Liver (tissue), 9 donors: ENCODE data around the gene DDX1. TPM values are rescaled to one million over a fixed set of nuclear protein-coding genes. Genes with fewer than 3 reads are reported as not detected.
"Not testable (repeated sequence)": the region's sequence is repeated elsewhere in the genome, so short reads cannot be mapped to it uniquely, and the experiment has no call there.

ENCODE experiments used
- DNase-seq: peaks from one replicate; pipeline ENCODE4 v3.0.0-alpha.2; 2017; ENCODE audit warnings: low spot score
- H3K27ac ChIP-seq, 2 donors: one replicate each; pipeline ENCODE4 v1.7.0; 2013; ENCODE audit warnings: inconsistent platforms in 2 of 2, low read length in 2 of 2, control low read depth in 1 of 2, low read depth in 1 of 2, mild to moderate bottlenecking in 1 of 2
- H3K27me3 ChIP-seq, 4 donors: one replicate each; pipeline versions ENCODE4 v1.6.1 to v1.7.0; 2013; ENCODE audit warnings: low read length in 3 of 4, inconsistent platforms in 1 of 4, mild to moderate bottlenecking in 1 of 4, moderate library complexity in 1 of 4; ENCODE audit not compliant: control insufficient read depth in 4 of 4, insufficient read depth in 4 of 4
- H3K36me3 ChIP-seq, 4 donors: one replicate each; pipeline versions ENCODE4 v1.6.1 to v1.7.0; 2013; ENCODE audit warnings: low read length in 3 of 4, mild to moderate bottlenecking in 3 of 4, low read depth in 1 of 4, moderate library complexity in 1 of 4; ENCODE audit not compliant: control insufficient read depth in 4 of 4, insufficient read depth in 3 of 4
- H3K4me1 ChIP-seq, 4 donors: one replicate each; pipeline versions ENCODE4 v1.6.1 to v1.7.0; 2013; ENCODE audit warnings: low read length in 3 of 4, mild to moderate bottlenecking in 3 of 4, moderate library complexity in 1 of 4; ENCODE audit not compliant: control insufficient read depth in 4 of 4, insufficient read depth in 4 of 4
- H3K4me3 ChIP-seq, 3 donors: one replicate each; pipeline versions ENCODE4 v1.6.1 to v1.7.0; 2013; ENCODE audit warnings: low read length in 3 of 3, control low read depth in 1 of 3, low read depth in 1 of 3, mild to moderate bottlenecking in 1 of 3
- H3K9ac ChIP-seq, 2 donors: one replicate each; pipeline ENCODE4 v1.7.0; 2013; ENCODE audit warnings: low read length in 2 of 2, mild to moderate bottlenecking in 2 of 2, moderate library complexity in 2 of 2, control low read depth in 1 of 2, low read depth in 1 of 2
- H3K9me3 ChIP-seq, 4 donors: one replicate each; pipeline versions ENCODE4 v1.6.1 to v1.7.0; 2013; ENCODE audit warnings: low read length in 3 of 4; ENCODE audit not compliant: control insufficient read depth in 4 of 4
- EGR1 ChIP-seq, 2 donors: IDR thresholded peaks; 2 replicates each; pipeline ENCODE4 v1.6.1; 2016 to 2018; ENCODE audit warnings: antibody characterized with exemption in 2 of 2, low read depth in 2 of 2
- FOXA1 ChIP-seq: IDR thresholded peaks from 2 replicates; pipeline ENCODE4 v1.6.1; 2016; ENCODE audit warnings: antibody characterized with exemption
- FOXA2 ChIP-seq: IDR thresholded peaks from 2 replicates; pipeline ENCODE4 v1.6.1; 2016; ENCODE audit warnings: antibody characterized with exemption
- GABPA ChIP-seq, 2 donors: IDR thresholded peaks in 1 of 2; conservative IDR thresholded peaks in 1 of 2; 2 replicates each; pipeline ENCODE4 v1.6.1; 2016; ENCODE audit warnings: antibody characterized with exemption in 2 of 2, mild to moderate bottlenecking in 1 of 2, moderate library complexity in 1 of 2
- HNF4A ChIP-seq, 2 donors: conservative IDR thresholded peaks; 2 replicates each; pipeline ENCODE4 v1.6.1; 2016; ENCODE audit warnings: antibody characterized with exemption in 2 of 2, mild to moderate bottlenecking in 2 of 2
- HNF4G ChIP-seq: IDR thresholded peaks from 2 replicates; pipeline ENCODE4 v1.6.1; 2016; ENCODE audit warnings: antibody characterized with exemption
- JUND ChIP-seq, 2 donors: IDR thresholded peaks; 2 replicates each; pipeline ENCODE4 v1.6.1; 2016; ENCODE audit warnings: antibody characterized with exemption in 2 of 2
- NR2F2 ChIP-seq: IDR thresholded peaks from 2 replicates; pipeline ENCODE4 v1.6.1; 2016; ENCODE audit warnings: antibody characterized with exemption
- RAD21 ChIP-seq, 2 donors: IDR thresholded peaks; 2 replicates each; pipeline ENCODE4 v1.6.1; 2016; ENCODE audit warnings: antibody characterized with exemption in 2 of 2, mild to moderate bottlenecking in 2 of 2
- RXRA ChIP-seq, 2 donors: IDR thresholded peaks; 2 replicates each; pipeline ENCODE4 v1.6.1; 2017 to 2018; ENCODE audit warnings: antibody characterized with exemption in 2 of 2, mild to moderate bottlenecking in 1 of 2
- SP1 ChIP-seq: IDR thresholded peaks from 2 replicates; pipeline ENCODE4 v1.6.1; 2018; ENCODE audit warnings: antibody characterized with exemption, mild to moderate bottlenecking
- TAF1 ChIP-seq: conservative IDR thresholded peaks from 2 replicates; pipeline ENCODE4 v1.6.1; 2016; ENCODE audit warnings: antibody characterized with exemption, mild to moderate bottlenecking
- YY1 ChIP-seq: IDR thresholded peaks from 2 replicates; pipeline ENCODE4 v1.6.1; 2016; ENCODE audit warnings: antibody characterized with exemption, mild to moderate bottlenecking
- WGBS: extraction: QIAGEN DNeasy Blood & Tissue Kit; methylation state at CpG from one replicate; pipeline ENCODE4 v1.1.7; 2013; 5-methylcytosine and 5-hydroxymethylcytosine counted together
- polyA plus RNA-seq, 2 donors: library from polyadenylated mRNA; stranded (reverse) in 1 of 2; unstranded in 1 of 2; fragments of 200-250 nt in 1 of 2; fragments of >200 nt in 1 of 2; fragmentation: Nextera tagmentation in 1 of 2; extraction: Ambion mirVana in 1 of 2; gene quantifications; one replicate each; pipeline versions ENCODE4 v1.2.1 to v1.2.3, GENCODE V29; 2013 to 2015
- total RNA-seq, 2 donors: library from RNA; depleted of rRNA; stranded (reverse); fragments of >200 nt; gene quantifications; one replicate each; pipeline ENCODE4 v1.2.3, GENCODE V29; 2014
- TF ChIP-seq, protein P1 (sequence below): IDR thresholded peaks from 2 replicates; pipeline ENCODE4 v1.6.1; 2016; ENCODE audit warnings: antibody characterized with exemption, mild to moderate bottlenecking
- TF ChIP-seq, protein P2 (sequence below): IDR thresholded peaks from 2 replicates; pipeline ENCODE4 v1.6.1; 2016; ENCODE audit warnings: antibody characterized with exemption
- TF ChIP-seq, protein P3 (sequence below): IDR thresholded peaks from 2 replicates; pipeline ENCODE4 v1.6.1; 2016; ENCODE audit warnings: antibody characterized with exemption
- TF ChIP-seq, protein P4 (sequence below): fragments of 150-350 bp; IDR thresholded peaks from 2 replicates; pipeline ENCODE4 v1.5.1; 2017; ENCODE audit warnings: improper control_type of control experiment, low read depth, low read length; ENCODE audit not compliant: missing input control
- TF ChIP-seq, protein P5 (sequence below): IDR thresholded peaks from 2 replicates; pipeline ENCODE4 v1.6.1; 2016; ENCODE audit warnings: antibody characterized with exemption
- donor health status: healthy.
- donor health status: healthy.
- donor health status: healthy.
- donor health status: healthy.
- donor health status: healthy.

DDX1 gene
- total RNA-seq: 10 to 100 TPM; 42.0 to 43.9 TPM
- polyA plus RNA-seq: 10 to 100 TPM; 31.7 to 35.6 TPM

DNA sequence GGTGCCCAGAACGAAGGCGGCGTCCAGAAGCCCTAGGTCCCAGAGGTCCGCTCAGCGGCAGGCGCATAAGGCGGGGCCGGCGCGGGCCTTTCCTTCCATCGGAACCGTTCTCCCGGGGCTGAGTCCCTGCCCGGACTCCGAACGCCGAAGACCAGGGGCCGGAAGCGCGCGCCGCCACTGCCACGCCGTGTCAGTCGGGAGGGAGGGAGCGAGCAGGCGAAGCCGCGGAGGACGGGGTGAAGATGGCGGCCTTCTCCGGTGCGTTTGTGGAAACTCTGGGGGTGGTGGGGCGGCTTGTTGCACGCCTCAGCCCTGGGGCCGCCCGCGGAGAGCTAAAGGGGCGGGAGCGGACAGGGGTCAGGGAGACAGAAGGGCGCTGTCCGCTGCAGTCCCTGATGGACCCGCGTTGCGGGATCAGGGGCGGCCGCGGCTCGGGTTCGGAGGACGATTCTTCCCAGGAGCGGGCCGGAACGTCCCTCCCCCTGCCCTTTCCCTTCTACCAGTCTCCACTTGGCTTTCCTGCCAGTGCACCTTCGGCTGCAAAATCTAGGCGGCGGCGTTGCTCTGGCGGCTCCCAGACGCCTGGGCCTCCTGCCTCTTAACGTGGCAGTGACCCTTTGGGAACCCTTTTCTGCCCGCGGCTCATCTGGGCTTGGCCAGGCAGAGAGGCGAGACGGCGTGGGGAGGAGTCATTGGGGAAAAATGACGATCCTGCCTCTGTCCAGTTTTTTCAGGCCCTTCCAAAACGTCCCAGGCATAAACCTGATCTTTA lies at the start of gene DDX1:
Gene DDX1, plus strand, starts transcription at position 177 of the 772 bp plus-strand sequence. Its CDS starts 66 bp downstream, at position 243.
- Histone ChIP-seq H3K36me3 (peaks cover 1 to 16% (median 16%) of the 10 kb centered on the region in 4 donors), H3K9ac (peak within 1 kb of the TSS; percentile 83 to 97), H3K27ac (peak within 1 kb of the TSS; percentile 90 to 91), H3K9me3 (no peaks in the 10 kb centered on the region), H3K4me3 (peak within 1 kb of the TSS; percentile 74 to 95 (median 93)), H3K4me1 (peaks cover 3 to 18% (median 6%) of the 10 kb centered on the region in 4 donors), H3K27me3 (no peaks in the 10 kb centered on the region)
- under 1% methylated on average over 68 of the region's 68 CpGs for WGBS
- DNase-seq: peak; percentile 94
- peak; percentile 85 for TF ChIP-seq TAF1
- TF ChIP-seq FOXA1: no peak
- TF ChIP-seq, protein P1, sequence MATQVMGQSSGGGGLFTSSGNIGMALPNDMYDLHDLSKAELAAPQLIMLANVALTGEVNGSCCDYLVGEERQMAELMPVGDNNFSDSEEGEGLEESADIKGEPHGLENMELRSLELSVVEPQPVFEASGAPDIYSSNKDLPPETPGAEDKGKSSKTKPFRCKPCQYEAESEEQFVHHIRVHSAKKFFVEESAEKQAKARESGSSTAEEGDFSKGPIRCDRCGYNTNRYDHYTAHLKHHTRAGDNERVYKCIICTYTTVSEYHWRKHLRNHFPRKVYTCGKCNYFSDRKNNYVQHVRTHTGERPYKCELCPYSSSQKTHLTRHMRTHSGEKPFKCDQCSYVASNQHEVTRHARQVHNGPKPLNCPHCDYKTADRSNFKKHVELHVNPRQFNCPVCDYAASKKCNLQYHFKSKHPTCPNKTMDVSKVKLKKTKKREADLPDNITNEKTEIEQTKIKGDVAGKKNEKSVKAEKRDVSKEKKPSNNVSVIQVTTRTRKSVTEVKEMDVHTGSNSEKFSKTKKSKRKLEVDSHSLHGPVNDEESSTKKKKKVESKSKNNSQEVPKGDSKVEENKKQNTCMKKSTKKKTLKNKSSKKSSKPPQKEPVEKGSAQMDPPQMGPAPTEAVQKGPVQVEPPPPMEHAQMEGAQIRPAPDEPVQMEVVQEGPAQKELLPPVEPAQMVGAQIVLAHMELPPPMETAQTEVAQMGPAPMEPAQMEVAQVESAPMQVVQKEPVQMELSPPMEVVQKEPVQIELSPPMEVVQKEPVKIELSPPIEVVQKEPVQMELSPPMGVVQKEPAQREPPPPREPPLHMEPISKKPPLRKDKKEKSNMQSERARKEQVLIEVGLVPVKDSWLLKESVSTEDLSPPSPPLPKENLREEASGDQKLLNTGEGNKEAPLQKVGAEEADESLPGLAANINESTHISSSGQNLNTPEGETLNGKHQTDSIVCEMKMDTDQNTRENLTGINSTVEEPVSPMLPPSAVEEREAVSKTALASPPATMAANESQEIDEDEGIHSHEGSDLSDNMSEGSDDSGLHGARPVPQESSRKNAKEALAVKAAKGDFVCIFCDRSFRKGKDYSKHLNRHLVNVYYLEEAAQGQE: peak; percentile 94
- TF ChIP-seq NR2F2: no peak
- peak in 1 of 2 donors; percentile 44 for TF ChIP-seq RXRA (IDR thresholded peaks at IDR 0.05)
- TF ChIP-seq, protein P2, sequence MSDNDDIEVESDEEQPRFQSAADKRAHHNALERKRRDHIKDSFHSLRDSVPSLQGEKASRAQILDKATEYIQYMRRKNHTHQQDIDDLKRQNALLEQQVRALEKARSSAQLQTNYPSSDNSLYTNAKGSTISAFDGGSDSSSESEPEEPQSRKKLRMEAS: peak; percentile 45
- TF ChIP-seq HNF4A (conservative IDR thresholded peaks at IDR 0.05): no peak
- no peak for TF ChIP-seq RAD21 (IDR thresholded peaks at IDR 0.05)
- peak; percentile 85 to 94 for TF ChIP-seq GABPA (IDR thresholded peaks at IDR 0.05 in 1 of 2, conservative IDR thresholded peaks at IDR 0.05 in 1 of 2)
- TF ChIP-seq HNF4G: no peak
- TF ChIP-seq, protein P3, sequence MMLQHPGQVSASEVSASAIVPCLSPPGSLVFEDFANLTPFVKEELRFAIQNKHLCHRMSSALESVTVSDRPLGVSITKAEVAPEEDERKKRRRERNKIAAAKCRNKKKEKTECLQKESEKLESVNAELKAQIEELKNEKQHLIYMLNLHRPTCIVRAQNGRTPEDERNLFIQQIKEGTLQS: no peak
- TF ChIP-seq JUND (IDR thresholded peaks at IDR 0.05): no peak
- TF ChIP-seq EGR1 (IDR thresholded peaks at IDR 0.05; ENCODE audit: low read depth in 2 of 2): no peak
- no peak for TF ChIP-seq FOXA2
- TF ChIP-seq, protein P4, sequence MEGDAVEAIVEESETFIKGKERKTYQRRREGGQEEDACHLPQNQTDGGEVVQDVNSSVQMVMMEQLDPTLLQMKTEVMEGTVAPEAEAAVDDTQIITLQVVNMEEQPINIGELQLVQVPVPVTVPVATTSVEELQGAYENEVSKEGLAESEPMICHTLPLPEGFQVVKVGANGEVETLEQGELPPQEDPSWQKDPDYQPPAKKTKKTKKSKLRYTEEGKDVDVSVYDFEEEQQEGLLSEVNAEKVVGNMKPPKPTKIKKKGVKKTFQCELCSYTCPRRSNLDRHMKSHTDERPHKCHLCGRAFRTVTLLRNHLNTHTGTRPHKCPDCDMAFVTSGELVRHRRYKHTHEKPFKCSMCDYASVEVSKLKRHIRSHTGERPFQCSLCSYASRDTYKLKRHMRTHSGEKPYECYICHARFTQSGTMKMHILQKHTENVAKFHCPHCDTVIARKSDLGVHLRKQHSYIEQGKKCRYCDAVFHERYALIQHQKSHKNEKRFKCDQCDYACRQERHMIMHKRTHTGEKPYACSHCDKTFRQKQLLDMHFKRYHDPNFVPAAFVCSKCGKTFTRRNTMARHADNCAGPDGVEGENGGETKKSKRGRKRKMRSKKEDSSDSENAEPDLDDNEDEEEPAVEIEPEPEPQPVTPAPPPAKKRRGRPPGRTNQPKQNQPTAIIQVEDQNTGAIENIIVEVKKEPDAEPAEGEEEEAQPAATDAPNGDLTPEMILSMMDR: no peak
- peak; percentile 30 for TF ChIP-seq SP1
- TF ChIP-seq, protein P5, sequence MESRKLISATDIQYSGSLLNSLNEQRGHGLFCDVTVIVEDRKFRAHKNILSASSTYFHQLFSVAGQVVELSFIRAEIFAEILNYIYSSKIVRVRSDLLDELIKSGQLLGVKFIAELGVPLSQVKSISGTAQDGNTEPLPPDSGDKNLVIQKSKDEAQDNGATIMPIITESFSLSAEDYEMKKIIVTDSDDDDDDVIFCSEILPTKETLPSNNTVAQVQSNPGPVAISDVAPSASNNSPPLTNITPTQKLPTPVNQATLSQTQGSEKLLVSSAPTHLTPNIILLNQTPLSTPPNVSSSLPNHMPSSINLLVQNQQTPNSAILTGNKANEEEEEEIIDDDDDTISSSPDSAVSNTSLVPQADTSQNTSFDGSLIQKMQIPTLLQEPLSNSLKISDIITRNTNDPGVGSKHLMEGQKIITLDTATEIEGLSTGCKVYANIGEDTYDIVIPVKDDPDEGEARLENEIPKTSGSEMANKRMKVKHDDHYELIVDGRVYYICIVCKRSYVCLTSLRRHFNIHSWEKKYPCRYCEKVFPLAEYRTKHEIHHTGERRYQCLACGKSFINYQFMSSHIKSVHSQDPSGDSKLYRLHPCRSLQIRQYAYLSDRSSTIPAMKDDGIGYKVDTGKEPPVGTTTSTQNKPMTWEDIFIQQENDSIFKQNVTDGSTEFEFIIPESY: no peak
- TF ChIP-seq YY1: peak; percentile 97

DNA sequence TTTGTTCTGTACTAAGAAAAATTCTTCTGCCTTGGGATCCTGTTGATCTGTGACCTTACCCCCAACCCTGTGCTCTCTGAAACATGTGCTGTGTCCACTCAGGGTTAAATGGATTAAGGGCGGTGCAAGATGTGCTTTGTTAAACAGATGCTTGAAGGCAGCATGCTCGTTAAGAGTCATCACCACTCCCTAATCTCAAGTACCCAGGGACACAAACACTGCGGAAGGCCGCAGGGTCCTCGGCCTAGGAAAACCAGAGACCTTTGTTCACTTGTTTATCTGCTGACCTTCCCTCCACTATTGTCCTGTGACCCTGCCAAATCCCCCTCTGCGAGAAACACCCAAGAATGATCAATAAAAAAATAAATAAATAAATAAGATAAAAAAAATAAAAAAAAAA lies 49.4 kb upstream of the DDX1 start:
- not testable (repeated sequence) for H3K4me3 ChIP-seq, H3K27ac ChIP-seq, H3K9ac ChIP-seq, H3K4me1 ChIP-seq, H3K9me3 ChIP-seq, DNase-seq, H3K36me3 ChIP-seq, H3K27me3 ChIP-seq
- WGBS: 78% methylated on average over 4 of the region's 6 CpGs
